ENCODE results near the gene CROCC.

GRCh38 chr1:16888860-16889816 is 32.6 kb upstream of the CROCC start:
- no peak for TF ChIP-seq CTCF (IDR thresholded peaks at IDR 0.05)
- no peak for TF ChIP-seq EP300 (IDR thresholded peaks at IDR 0.05)
